Thyroid gland (tissue), 4 donors: Measurements from ENCODE around the gene MAGI2.

ENCODE experiments used
- CTCF ChIP-seq, 6 experiments: fragments of 200-600 bp in 3 of 6; fragments of 450-650 bp in 3 of 6; sonication (generic) in 3 of 6; IDR thresholded peaks; one replicate each; pipeline ENCODE4 v1.5.1; 2016 to 2019; ENCODE audit warnings: antibody characterized with exemption in 6 of 6, mild to moderate bottlenecking in 2 of 6, inconsistent platforms in 1 of 6, moderate library complexity in 1 of 6
- POLR2A ChIP-seq, 2 donors: fragments of 450-650 bp; IDR thresholded peaks; one replicate each; pipeline ENCODE4 v1.6.1; 2017; ENCODE audit warnings: antibody characterized with exemption in 2 of 2, mild to moderate bottlenecking in 2 of 2, moderate library complexity in 1 of 2

DNA sequence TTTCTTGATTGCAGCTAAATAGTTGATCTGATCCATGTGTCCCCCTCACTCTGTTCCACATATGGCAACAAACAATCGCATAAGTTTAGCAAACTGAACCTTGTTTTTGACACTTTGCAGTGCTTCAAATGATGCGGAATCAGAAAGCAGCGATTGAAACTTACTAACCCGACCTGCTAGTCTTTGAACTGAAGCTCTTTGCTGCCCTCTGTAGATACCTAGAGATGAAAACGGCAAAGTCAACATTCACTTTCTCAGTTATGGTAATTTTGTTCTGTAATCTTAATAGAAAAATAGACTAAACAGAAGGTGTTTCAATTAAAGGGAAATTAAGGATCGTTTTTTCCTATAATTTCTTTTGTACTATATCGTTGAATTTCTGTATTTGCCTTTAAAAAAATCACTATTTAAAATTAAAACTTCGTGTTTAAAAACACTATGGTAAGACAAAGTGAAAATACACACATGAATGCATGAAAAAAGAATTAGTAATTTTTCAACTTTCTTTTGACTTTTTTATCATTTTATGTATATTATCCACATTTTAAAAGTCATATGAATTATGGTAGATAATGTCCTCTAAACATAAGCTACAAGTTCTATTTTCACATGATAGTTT lies 276.5 kb downstream of the MAGI2 start:
- TF ChIP-seq CTCF (IDR thresholded peaks at IDR 0.05), result peak; percentile 28 to 72 (median 48)
- TF ChIP-seq POLR2A (IDR thresholded peaks at IDR 0.05), result no peak
